GM23338 (cell line): Measurements from ENCODE around the gene SNX9. TPM values are rescaled to one million over a fixed set of nuclear protein-coding genes. Genes with fewer than 3 reads are reported as not detected.
A peak's percentile ranks its signal among the peaks of the same experiment; 100 is the strongest.

Experiments
- ATAC-seq: fragments of 200-7000 bp; cut with Tn5 transposase; 3 replicates; pipeline ENCODE4 v1.9.1; 2020
- DNase-seq: peaks from one replicate; pipeline ENCODE4 v3.0.0-alpha.2; 2015; ENCODE audit warnings: low spot score
- H2AFZ ChIP-seq: fragments of 200-600 bp; sonication (generic); 2 replicates; pipeline ENCODE4 v1.8.0; 2016; ENCODE audit warnings: antibody characterized with exemption, mild to moderate bottlenecking, moderate library complexity
- H3F3A ChIP-seq: fragments of 200-600 bp; sonication (generic); replicated peaks from 2 replicates; pipeline ENCODE4 v1.8.0; 2017; ENCODE audit warnings: antibody characterized with exemption, mixed run types, low read depth
- H3K27ac ChIP-seq: fragments of 200-600 bp; sonication (generic); 2 replicates; pipeline ENCODE4 v1.6.1; 2016; ENCODE audit warnings: low read depth
- H3K27me3 ChIP-seq: fragments of 200-600 bp; sonication (generic); 2 replicates; pipeline ENCODE4 v1.8.0; 2016; ENCODE audit warnings: mild to moderate bottlenecking, mixed run types, moderate library complexity; ENCODE audit not compliant: insufficient read depth
- H3K36me3 ChIP-seq: fragments of 200-600 bp; sonication (generic); 2 replicates; pipeline ENCODE4 v1.8.0; 2016; ENCODE audit warnings: mild to moderate bottlenecking; ENCODE audit not compliant: insufficient read depth
- H3K4me1 ChIP-seq: fragments of 200-600 bp; sonication (generic); 2 replicates; pipeline ENCODE4 v1.8.0; 2016; ENCODE audit warnings: mild to moderate bottlenecking, moderate library complexity; ENCODE audit not compliant: insufficient read depth
- H3K4me2 ChIP-seq: fragments of 200-600 bp; sonication (generic); 2 replicates; pipeline ENCODE4 v1.7.1; 2017; ENCODE audit warnings: mixed run types
- H3K4me3 ChIP-seq: fragments of 200-600 bp; sonication (generic); 2 replicates; pipeline ENCODE4 v1.6.1; 2016; ENCODE audit warnings: mixed run types
- H3K79me2 ChIP-seq: fragments of 200-600 bp; sonication (generic); replicated peaks from 2 replicates; pipeline ENCODE4 v1.8.0; 2017; ENCODE audit warnings: mild to moderate bottlenecking; ENCODE audit not compliant: insufficient read depth
- H3K9me2 ChIP-seq: fragments of 200-600 bp; sonication (generic); 2 replicates; pipeline ENCODE4 v1.8.0; 2017; ENCODE audit not compliant: insufficient read depth
- H4K20me1 ChIP-seq: fragments of 200-600 bp; sonication (generic); replicated peaks from 2 replicates; pipeline ENCODE4 v1.8.0; 2017; ENCODE audit warnings: mild to moderate bottlenecking; ENCODE audit not compliant: insufficient read depth
- H3K27ac Mint-ChIP-seq: 2 replicates; pipeline ENCODE4 v1.8.0; 2020; ENCODE audit warnings: inconsistent platforms, mild to moderate bottlenecking, moderate library complexity, mixed read lengths
- H3K27me3 Mint-ChIP-seq: 3 replicates; pipeline ENCODE4 v1.8.0; 2022; ENCODE audit warnings: low read depth, mild to moderate bottlenecking, moderate library complexity, mixed read lengths, inconsistent platforms; ENCODE audit not compliant: insufficient read depth, poor library complexity
- H3K36me3 Mint-ChIP-seq: 3 replicates; pipeline ENCODE4 v1.8.0; 2021; ENCODE audit warnings: low read depth, mild to moderate bottlenecking, inconsistent platforms, moderate library complexity, mixed read lengths
- H3K4me1 Mint-ChIP-seq: 3 replicates; pipeline ENCODE4 v1.8.0; 2020; ENCODE audit warnings: mild to moderate bottlenecking, inconsistent platforms, mixed read lengths
- H3K4me3 Mint-ChIP-seq: 3 replicates; pipeline ENCODE4 v1.8.0; 2021; ENCODE audit warnings: moderate library complexity, mild to moderate bottlenecking, inconsistent platforms, mixed read lengths
- H3K9me3 Mint-ChIP-seq: 3 replicates; pipeline ENCODE4 v1.8.0; 2020; ENCODE audit warnings: moderate library complexity, mild to moderate bottlenecking, inconsistent platforms, mixed read lengths
- CREB1 ChIP-seq: fragments of 250-450 bp; sonication (Bioruptor Pico); IDR thresholded peaks from 2 replicates; pipeline ENCODE4 v1.5.0; 2020; ENCODE audit warnings: low read depth, mild to moderate bottlenecking, moderate library complexity
- CTCF ChIP-seq, 2 experiments: fragments of 200-600 bp in 1 of 2; sonication (generic) in 1 of 2; conservative IDR thresholded peaks; 2 replicates each; pipeline versions ENCODE4 v1.5.1 to v1.6.1; 2016 to 2017; ENCODE audit warnings: antibody characterized with exemption in 2 of 2, low read depth in 2 of 2, mild to moderate bottlenecking in 2 of 2, moderate library complexity in 1 of 2
- ETS1 ChIP-seq: IDR thresholded peaks from 2 replicates; pipeline ENCODE4 v1.6.1; 2016; ENCODE audit warnings: antibody characterized with exemption
- EZH2 ChIP-seq: fragments of 200-600 bp; sonication (generic); IDR thresholded peaks from one replicate; pipeline ENCODE4 v1.8.0; 2017; ENCODE audit warnings: antibody characterized with exemption, mild to moderate bottlenecking, low read depth; ENCODE audit not compliant: unreplicated experiment
- EZH2phosphoT487 ChIP-seq: fragments of 200-600 bp; sonication (generic); IDR thresholded peaks from one replicate; pipeline ENCODE4 v1.8.1; 2018; ENCODE audit warnings: antibody characterized with exemption; ENCODE audit not compliant: unreplicated experiment
- JUNB ChIP-seq: IDR thresholded peaks from one replicate; pipeline ENCODE4 v1.6.1; 2016; ENCODE audit warnings: antibody characterized with exemption; ENCODE audit not compliant: unreplicated experiment
- NANOG ChIP-seq: IDR thresholded peaks from 2 replicates; pipeline ENCODE4 v1.6.1; 2016; ENCODE audit warnings: antibody characterized with exemption, borderline replicate concordance
- POLR2AphosphoS5 ChIP-seq: IDR thresholded peaks from 2 replicates; pipeline ENCODE4 v1.6.1; 2016; ENCODE audit warnings: antibody characterized with exemption, low read depth
- STAT1 ChIP-seq: IDR thresholded peaks from one replicate; pipeline ENCODE4 v1.6.1; 2016; ENCODE audit warnings: antibody characterized with exemption; ENCODE audit not compliant: unreplicated experiment
- ZNF114 ChIP-seq: fragments of 250-450 bp; sonication (Bioruptor Pico); IDR thresholded peaks from 2 replicates; pipeline ENCODE4 v1.5.0; 2020; ENCODE audit warnings: mild to moderate bottlenecking, moderate library complexity
- ZNF331 ChIP-seq: fragments of 250-450 bp; sonication (Bioruptor Pico); IDR thresholded peaks from 2 replicates; pipeline ENCODE4 v1.5.0; 2020; ENCODE audit warnings: low read depth, mild to moderate bottlenecking, moderate library complexity
- ZNF462 ChIP-seq: fragments of 250-450 bp; sonication (Bioruptor Pico); IDR thresholded peaks from 2 replicates; pipeline ENCODE4 v1.5.0; 2020; ENCODE audit warnings: mild to moderate bottlenecking, moderate library complexity
- polyA plus RNA-seq: library from polyadenylated mRNA; unstranded; fragments of >200 nt; fragmentation: Nextera tagmentation; extraction: Ambion mirVana; gene quantifications from 2 replicates; pipeline ENCODE4 v1.2.1, GENCODE V29; 2016
- total RNA-seq: library from RNA; depleted of rRNA; stranded (reverse); fragments of >200 nt; shearing (Covaris generic); gene quantifications from 2 replicates; pipeline ENCODE4 v1.2.3, GENCODE V29; 2014
- TF ChIP-seq, protein P1 (sequence below): IDR thresholded peaks from one replicate; pipeline ENCODE4 v1.6.1; 2018; ENCODE audit warnings: antibody characterized with exemption; ENCODE audit not compliant: unreplicated experiment

The SNX9 gene
- total and polyA plus RNA-seq, 2 experiments from 2014 or later = 18.4 to 23.3 TPM

GRCh38 chr6:157880534-157880933 is 57.5 kb downstream of the SNX9 start:
- ATAC-seq (no peak), DNase-seq (no peak)
- no peaks in the 10 kb centered on the region for H3K79me2 ChIP-seq
- peak overlapping the region; percentile 3; the same call in 1 of the 2 replicates for H3K27ac Mint-ChIP-seq
- no peak overlapping the region for H3K4me3 Mint-ChIP-seq
- no peaks in the 10 kb centered on the region for H3F3A ChIP-seq
- H2AFZ ChIP-seq = no peak overlapping the region
- H3K27me3 Mint-ChIP-seq = peaks cover 6% of the 10 kb centered on the region
- TF ChIP-seq JUNB = no peak
- TF ChIP-seq ETS1 = no peak
- TF ChIP-seq, protein P1, sequence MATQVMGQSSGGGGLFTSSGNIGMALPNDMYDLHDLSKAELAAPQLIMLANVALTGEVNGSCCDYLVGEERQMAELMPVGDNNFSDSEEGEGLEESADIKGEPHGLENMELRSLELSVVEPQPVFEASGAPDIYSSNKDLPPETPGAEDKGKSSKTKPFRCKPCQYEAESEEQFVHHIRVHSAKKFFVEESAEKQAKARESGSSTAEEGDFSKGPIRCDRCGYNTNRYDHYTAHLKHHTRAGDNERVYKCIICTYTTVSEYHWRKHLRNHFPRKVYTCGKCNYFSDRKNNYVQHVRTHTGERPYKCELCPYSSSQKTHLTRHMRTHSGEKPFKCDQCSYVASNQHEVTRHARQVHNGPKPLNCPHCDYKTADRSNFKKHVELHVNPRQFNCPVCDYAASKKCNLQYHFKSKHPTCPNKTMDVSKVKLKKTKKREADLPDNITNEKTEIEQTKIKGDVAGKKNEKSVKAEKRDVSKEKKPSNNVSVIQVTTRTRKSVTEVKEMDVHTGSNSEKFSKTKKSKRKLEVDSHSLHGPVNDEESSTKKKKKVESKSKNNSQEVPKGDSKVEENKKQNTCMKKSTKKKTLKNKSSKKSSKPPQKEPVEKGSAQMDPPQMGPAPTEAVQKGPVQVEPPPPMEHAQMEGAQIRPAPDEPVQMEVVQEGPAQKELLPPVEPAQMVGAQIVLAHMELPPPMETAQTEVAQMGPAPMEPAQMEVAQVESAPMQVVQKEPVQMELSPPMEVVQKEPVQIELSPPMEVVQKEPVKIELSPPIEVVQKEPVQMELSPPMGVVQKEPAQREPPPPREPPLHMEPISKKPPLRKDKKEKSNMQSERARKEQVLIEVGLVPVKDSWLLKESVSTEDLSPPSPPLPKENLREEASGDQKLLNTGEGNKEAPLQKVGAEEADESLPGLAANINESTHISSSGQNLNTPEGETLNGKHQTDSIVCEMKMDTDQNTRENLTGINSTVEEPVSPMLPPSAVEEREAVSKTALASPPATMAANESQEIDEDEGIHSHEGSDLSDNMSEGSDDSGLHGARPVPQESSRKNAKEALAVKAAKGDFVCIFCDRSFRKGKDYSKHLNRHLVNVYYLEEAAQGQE = no peak
- TF ChIP-seq EZH2phosphoT487 = no peak
- no peak for TF ChIP-seq ZNF331
- no peak for TF ChIP-seq CREB1 (CRISPR knock-in tag)
- no peak for TF ChIP-seq CTCF (conservative IDR thresholded peaks at IDR 0.05; ENCODE audit: low read depth in 2 of 2)
- TF ChIP-seq ZNF462 = no peak
- TF ChIP-seq ZNF114 (CRISPR knock-in tag) = no peak
- TF ChIP-seq STAT1 = no peak
- TF ChIP-seq POLR2AphosphoS5 = no peak
- TF ChIP-seq EZH2 = no peak
- no peak for TF ChIP-seq NANOG
- H3K4me3 ChIP-seq = no peak overlapping the region
- peaks cover 10% of the 10 kb centered on the region for H3K36me3 ChIP-seq
- H3K36me3 Mint-ChIP-seq = peaks cover 36% of the 10 kb centered on the region
- peaks cover 25% of the 10 kb centered on the region for H3K4me1 ChIP-seq
- H4K20me1 ChIP-seq = no peaks in the 10 kb centered on the region
- peaks cover 40% of the 10 kb centered on the region for H3K4me1 Mint-ChIP-seq
- no peaks in the 10 kb centered on the region for H3K9me3 Mint-ChIP-seq
- H3K9me2 ChIP-seq = peaks cover 3% of the 10 kb centered on the region; the same call in 1 of the 2 replicates
- no peak overlapping the region for H3K27ac ChIP-seq
- H3K27me3 ChIP-seq = no peaks in the 10 kb centered on the region
- H3K4me2 ChIP-seq = no peak overlapping the region
